Fibroblast of lung (primary cell): ENCODE measurements around the gene FHIT. TPM values are rescaled to one million over a fixed set of nuclear protein-coding genes. Genes with fewer than 3 reads are reported as not detected.

Source experiments
- DNase-seq, 2 donors: peaks; one replicate each; pipeline versions ENCODE4 v3.0.0 to v3.0.0-alpha.2; 2010; ENCODE audit warnings: low read depth in 2 of 2
- H2AFZ ChIP-seq: 2 replicates; pipeline ENCODE4 v1.5.1; 2012; ENCODE audit warnings: low read length, control low read depth, inconsistent platforms
- H3K27ac ChIP-seq: 2 replicates; pipeline ENCODE4 v1.5.1; 2011; ENCODE audit warnings: low read length, control low read depth; ENCODE audit not compliant: insufficient read depth
- H3K27me3 ChIP-seq: 2 replicates; pipeline ENCODE4 v1.5.1; 2011; ENCODE audit warnings: mild to moderate bottlenecking, low read length; ENCODE audit not compliant: control insufficient read depth, insufficient read depth
- H3K36me3 ChIP-seq: 2 replicates; pipeline ENCODE4 v1.5.1; 2011; ENCODE audit warnings: low read length; ENCODE audit not compliant: control insufficient read depth, insufficient read depth
- H3K4me1 ChIP-seq: 2 replicates; pipeline ENCODE4 v1.5.1; 2011; ENCODE audit warnings: low read length; ENCODE audit not compliant: control insufficient read depth, insufficient read depth; ENCODE audit errors: extremely low read depth
- H3K4me2 ChIP-seq: 2 replicates; pipeline ENCODE4 v1.5.1; 2011; ENCODE audit warnings: low read length, control low read depth; ENCODE audit not compliant: insufficient read depth; ENCODE audit errors: extremely low read depth
- H3K4me3 ChIP-seq, 4 experiments: fragments of 200-600 bp in 1 of 4; sonication (generic) in 1 of 4; replicated peaks in 1 of 4; 2 replicates each; pipeline ENCODE4 v1.5.1; 2011 to 2016; ENCODE audit warnings: low read length in 4 of 4, low read depth in 3 of 4, mild to moderate bottlenecking in 3 of 4, control low read depth in 2 of 4, inconsistent platforms in 1 of 4, mixed read lengths in 1 of 4; ENCODE audit not compliant: insufficient read depth in 1 of 4; ENCODE audit errors: control extremely low read depth in 1 of 4
- H3K79me2 ChIP-seq: 2 replicates; pipeline ENCODE4 v1.5.1; 2012; ENCODE audit warnings: mild to moderate bottlenecking, low read length, inconsistent platforms; ENCODE audit not compliant: control insufficient read depth, insufficient read depth
- H3K9ac ChIP-seq: 2 replicates; pipeline ENCODE4 v1.5.1; 2011; ENCODE audit warnings: mild to moderate bottlenecking, low read length, control low read depth; ENCODE audit not compliant: insufficient read depth
- H3K9me3 ChIP-seq: 2 replicates; pipeline ENCODE4 v1.5.1; 2012; ENCODE audit warnings: low read depth, low read length; ENCODE audit not compliant: control insufficient read depth, insufficient read depth
- H4K20me1 ChIP-seq: 2 replicates; pipeline ENCODE4 v1.5.1; 2011; ENCODE audit warnings: low read length; ENCODE audit not compliant: control insufficient read depth, insufficient read depth; ENCODE audit errors: extremely low read depth
- CTCF ChIP-seq, 2 donors: IDR thresholded peaks in 1 of 2; conservative IDR thresholded peaks in 1 of 2; 1 replicate in 1 of 2; 2 replicates in 1 of 2; pipeline ENCODE4 v1.5.1; 2011 to 2012; ENCODE audit warnings: low read length in 2 of 2, control low read depth in 1 of 2, inconsistent platforms in 1 of 2, low read depth in 1 of 2, mild to moderate bottlenecking in 1 of 2
- EZH2 ChIP-seq: IDR thresholded peaks from 2 replicates; pipeline ENCODE4 v1.5.1; 2012; ENCODE audit warnings: low read length, control low read depth, mild to moderate bottlenecking; ENCODE audit errors: missing control alignments
- polyA plus RNA-seq, 2 donors: library from polyadenylated mRNA; depleted of rRNA in 1 of 2; stranded (reverse) in 1 of 2; unstranded in 1 of 2; fragments of >200 nt; gene quantifications; 2 replicates each; pipeline ENCODE4 v1.2.1, GENCODE V29; 2011 to 2012; ENCODE audit warnings: missing spikeins in 1 of 2
- total RNA-seq: library from RNA; depleted of rRNA; stranded (reverse); fragments of >200 nt; gene quantifications from 2 replicates; pipeline ENCODE4 v1.2.1, GENCODE V29; 2014

Gene FHIT
- total and polyA plus RNA-seq, 2 donors (not counting 1 experiment from before 2014, with no cell fraction given): 0.79 to 2.1 TPM

GRCh38 chr3:61111825-61112224, 139.4 kb downstream of the FHIT start:
- Histone ChIP-seq H3K79me2 (no peaks in the 10 kb centered on the region), H3K9me3 (no peaks in the 10 kb centered on the region), H3K27ac (no peak overlapping the region), H3K36me3 (no peaks in the 10 kb centered on the region), H3K4me3 (no peak overlapping the region), H4K20me1 (no peaks in the 10 kb centered on the region), H3K9ac (no peak overlapping the region), H3K4me1 (no peaks in the 10 kb centered on the region), H2AFZ (no peak overlapping the region), H3K4me2 (no peak overlapping the region), H3K27me3 (no peaks in the 10 kb centered on the region)
- TF ChIP-seq EZH2 (no peak), CTCF (conservative IDR thresholded peaks at IDR 0.05 in 1 of 2, IDR thresholded peaks at IDR 0.05 in 1 of 2; ENCODE audit: low read depth in 1 of 2, low read length in 2 of 2) (no peak)
- no peak for DNase-seq

- H3K9ac ChIP-seq: no peak overlapping the region
- no peaks in the 10 kb centered on the region for H3K27me3 ChIP-seq
- H3K4me2 ChIP-seq: no peak overlapping the region
- H4K20me1 ChIP-seq: no peaks in the 10 kb centered on the region
- H3K4me1 ChIP-seq: no peaks in the 10 kb centered on the region
- no peak overlapping the region for H3K27ac ChIP-seq
- H3K79me2 ChIP-seq: no peaks in the 10 kb centered on the region
- no peak for DNase-seq
- no peaks in the 10 kb centered on the region for H3K36me3 ChIP-seq
- TF ChIP-seq CTCF (conservative IDR thresholded peaks at IDR 0.05 in 1 of 2, IDR thresholded peaks at IDR 0.05 in 1 of 2; ENCODE audit: low read depth in 1 of 2, low read length in 2 of 2): no peak
- no peak for TF ChIP-seq EZH2
- no peaks in the 10 kb centered on the region for H3K9me3 ChIP-seq
- H2AFZ ChIP-seq: no peak overlapping the region
- no peak overlapping the region for H3K4me3 ChIP-seq
Observed at GRCh38 chr3:61110576-61110975, 140.7 kb downstream of the FHIT start.

- Histone ChIP-seq H3K27ac (no peak overlapping the region), H3K4me1 (no peaks in the 10 kb centered on the region), H2AFZ (no peak overlapping the region), H3K4me2 (no peak overlapping the region), H3K4me3 (no peak overlapping the region), H4K20me1 (no peaks in the 10 kb centered on the region), H3K36me3 (no peaks in the 10 kb centered on the region), H3K27me3 (no peaks in the 10 kb centered on the region), H3K9me3 (no peaks in the 10 kb centered on the region), H3K79me2 (no peaks in the 10 kb centered on the region), H3K9ac (no peak overlapping the region)
- no peak for TF ChIP-seq CTCF (conservative IDR thresholded peaks at IDR 0.05 in 1 of 2, IDR thresholded peaks at IDR 0.05 in 1 of 2; ENCODE audit: low read depth in 1 of 2, low read length in 2 of 2)
- no peak for TF ChIP-seq EZH2
- no peak for DNase-seq
Observed at GRCh38 chr3:61108247-61109019, 142.8 kb downstream of the FHIT start.
